Thymus (tissue), 14 donors: ENCODE measurements around the gene ALG14. TPM values are rescaled to one million over a fixed set of nuclear protein-coding genes. Genes with fewer than 3 reads are reported as not detected.

Experiments used
- DNase-seq, 9 donors: peaks; one replicate each; pipeline ENCODE4 v3.0.0-alpha.2; 2013; ENCODE audit warnings: low spot score in 9 of 9, low read depth in 6 of 9, missing footprints in 1 of 9
- H3K27ac ChIP-seq, 2 donors: one replicate each; pipeline ENCODE4 v1.5.1; 2013; ENCODE audit warnings: control low read depth in 1 of 2, low read depth in 1 of 2, low read length in 1 of 2, mild to moderate bottlenecking in 1 of 2, moderate library complexity in 1 of 2
- H3K27me3 ChIP-seq, 2 donors: one replicate each; pipeline ENCODE4 v1.5.1; 2013; ENCODE audit warnings: low read length in 1 of 2; ENCODE audit not compliant: control insufficient read depth in 2 of 2, insufficient read depth in 1 of 2
- H3K36me3 ChIP-seq, 2 donors: one replicate each; pipeline ENCODE4 v1.5.1; 2013; ENCODE audit warnings: low read length in 1 of 2, mild to moderate bottlenecking in 1 of 2, moderate library complexity in 1 of 2; ENCODE audit not compliant: control insufficient read depth in 2 of 2, insufficient read depth in 2 of 2
- H3K4me1 ChIP-seq, 2 donors: one replicate each; pipeline ENCODE4 v1.5.1; 2013; ENCODE audit warnings: low read length in 2 of 2; ENCODE audit not compliant: control insufficient read depth in 2 of 2, insufficient read depth in 2 of 2
- H3K4me3 ChIP-seq, 2 donors: one replicate each; pipeline ENCODE4 v1.5.1; 2013; ENCODE audit warnings: low read length in 2 of 2, control low read depth in 1 of 2, mild to moderate bottlenecking in 1 of 2
- H3K9me3 ChIP-seq, 2 donors: one replicate each; pipeline ENCODE4 v1.5.1; 2013; ENCODE audit warnings: low read length in 1 of 2, mild to moderate bottlenecking in 1 of 2; ENCODE audit not compliant: control insufficient read depth in 2 of 2, insufficient read depth in 1 of 2
- WGBS: extraction: QIAGEN DNeasy Blood & Tissue Kit; methylation state at CpG from one replicate; pipeline ENCODE4 v1.1.7; 2013; 5-methylcytosine and 5-hydroxymethylcytosine counted together
- long read RNA-seq, 10 donors: transcript quantifications; one replicate each; lab custom pipeline, GENCODE V29; 2026
- polyA plus RNA-seq: library from polyadenylated mRNA; stranded (reverse); fragments of 200-250 nt; gene quantifications from one replicate; pipeline ENCODE4 v1.2.3, GENCODE V29; 2013
- total RNA-seq: library from RNA; stranded (reverse); fragments of 120-200 nt; gene quantifications from one replicate; pipeline ENCODE4 v1.2.4, GENCODE V29; 2013
- donor health status: healthy.

Gene ALG14
- total RNA-seq (4.3 TPM), polyA plus RNA-seq (1.3 TPM)
- long read RNA-seq, donor 1, full-length matches to known transcripts = 2 of 2 reads
- long read RNA-seq, donor 1, partial matches to known transcripts = 0 of 2 reads
- long read RNA-seq, donor 1, other reads (novel, unspliced or antisense) = 0 of 2 reads
- long read RNA-seq, donor 2, full-length matches to known transcripts = 2 of 2 reads
- long read RNA-seq, donor 2, partial matches to known transcripts = 0 of 2 reads
- long read RNA-seq, donor 2, other reads (novel, unspliced or antisense) = 0 of 2 reads
- long read RNA-seq, donor 3, full-length matches to known transcripts = 10 of 10 reads
- long read RNA-seq, donor 3, partial matches to known transcripts = 0 of 10 reads
- long read RNA-seq, donor 3, other reads (novel, unspliced or antisense) = 0 of 10 reads
- long read RNA-seq, donor 4, full-length matches to known transcripts = 4 of 4 reads
- long read RNA-seq, donor 4, partial matches to known transcripts = 0 of 4 reads
- long read RNA-seq, donor 4, other reads (novel, unspliced or antisense) = 0 of 4 reads
- long read RNA-seq, donor 5, full-length matches to known transcripts = 18 of 18 reads
- long read RNA-seq, donor 5, partial matches to known transcripts = 0 of 18 reads
- long read RNA-seq, donor 5, other reads (novel, unspliced or antisense) = 0 of 18 reads
- long read RNA-seq, donor 6 = 0 reads
- long read RNA-seq, donor 7, full-length matches to known transcripts = 4 of 4 reads
- long read RNA-seq, donor 7, partial matches to known transcripts = 0 of 4 reads
- long read RNA-seq, donor 7, other reads (novel, unspliced or antisense) = 0 of 4 reads
- long read RNA-seq, donor 8, full-length matches to known transcripts = 4 of 4 reads
- long read RNA-seq, donor 8, partial matches to known transcripts = 0 of 4 reads
- long read RNA-seq, donor 8, other reads (novel, unspliced or antisense) = 0 of 4 reads
- long read RNA-seq, donor 9, full-length matches to known transcripts = 5 of 5 reads
- long read RNA-seq, donor 9, partial matches to known transcripts = 0 of 5 reads
- long read RNA-seq, donor 9, other reads (novel, unspliced or antisense) = 0 of 5 reads
- long read RNA-seq, donor 10, full-length matches to known transcripts = 7 of 7 reads
- long read RNA-seq, donor 10, partial matches to known transcripts = 0 of 7 reads
- long read RNA-seq, donor 10, other reads (novel, unspliced or antisense) = 0 of 7 reads

GRCh38 chr1:95072532-95073419 lies at the start of gene ALG14:
TSS of gene ALG14 (minus strand) at chr1:95072951. CDS start at chr1:95072898, 53 bp downstream.
- Histone ChIP-seq H3K4me1 (peaks cover 6% of the 10 kb centered on the region in 2 donors), H3K27me3 (peaks cover 0 to 2% of the 10 kb centered on the region in 2 donors), H3K27ac (peak within 1 kb of the TSS; percentile 79 to 93), H3K9me3 (no peaks in the 10 kb centered on the region), H3K4me3 (peak within 1 kb of the TSS; percentile 93 to 98), H3K36me3 (no peaks in the 10 kb centered on the region)
- peak; percentile 92 to 99 (median 96) for DNase-seq
- under 1% methylated on average over 53 of the region's 53 CpGs for WGBS

- Histone ChIP-seq H3K36me3 (no peaks in the 10 kb centered on the region), H3K27me3 (peaks cover 18 to 46% of the 10 kb centered on the region in 2 donors), H3K4me3 (no peak overlapping the region), H3K9me3 (no peaks in the 10 kb centered on the region), H3K4me1 (peaks cover 4 to 7% of the 10 kb centered on the region in 2 donors), H3K27ac (no peak overlapping the region)
- 93% methylated on average over 8 of the region's 8 CpGs for WGBS
- DNase-seq = no peak
Observed at GRCh38 chr1:95122151-95122697, 49.5 kb upstream of the ALG14 start.

- H3K4me3 ChIP-seq = no peak overlapping the region
- H3K4me1 ChIP-seq = peaks cover 9 to 11% of the 10 kb centered on the region in 2 donors
Observed at GRCh38 chr1:95119273-95119672, 46.5 kb upstream of the ALG14 start.

GRCh38 chr1:95118710-95119109 lies 46.0 kb upstream of the ALG14 start:
- Histone ChIP-seq H3K27me3 (peaks cover 30 to 71% of the 10 kb centered on the region in 2 donors), H3K9me3 (peaks cover 0 to 4% of the 10 kb centered on the region in 2 donors), H3K4me1 (peaks cover 9 to 11% of the 10 kb centered on the region in 2 donors), H3K36me3 (no peaks in the 10 kb centered on the region), H3K4me3 (no peak overlapping the region), H3K27ac (no peak overlapping the region)
- no peak for DNase-seq
- 92% methylated on average over 6 of the region's 6 CpGs for WGBS

More at GRCh38 chr1:95119273-95119672, 46.5 kb upstream of the ALG14 start:
- H3K9me3 ChIP-seq = peaks cover 0 to 4% of the 10 kb centered on the region in 2 donors
- H3K36me3 ChIP-seq = no peaks in the 10 kb centered on the region
- H3K27ac ChIP-seq = no peak overlapping the region
- peaks cover 30 to 71% of the 10 kb centered on the region in 2 donors for H3K27me3 ChIP-seq
- no peak for DNase-seq

GRCh38 chr1:95118067-95118499 lies 45.3 kb upstream of the ALG14 start:
- peaks cover 30 to 71% of the 10 kb centered on the region in 2 donors for H3K27me3 ChIP-seq
- H3K27ac ChIP-seq = no peak overlapping the region
- H3K36me3 ChIP-seq = no peaks in the 10 kb centered on the region
- WGBS = 30% methylated on average over 10 of the region's 10 CpGs
- peaks cover 0 to 4% of the 10 kb centered on the region in 2 donors for H3K9me3 ChIP-seq
- DNase-seq = peak in 2 of 9 donors; percentile 2 to 20
- peak overlapping the region in 1 of 2 donors; percentile 58 for H3K4me3 ChIP-seq
- H3K4me1 ChIP-seq = peaks cover 9 to 11% of the 10 kb centered on the region in 2 donors

GRCh38 chr1:95117207-95118066 lies 44.7 kb upstream of the ALG14 start, which contains the start of gene TLCD4:
TSS of gene TLCD4 (plus strand) at chr1:95117355. CDS start at chr1:95143902, 26,547 bp downstream.
- H3K9me3 ChIP-seq = peaks cover 0 to 4% of the 10 kb centered on the region in 2 donors
- H3K27ac ChIP-seq = peak within 1 kb of the TSS in 1 of 2 donors; percentile 40
- WGBS = under 1% methylated on average over 108 of the region's 108 CpGs
- no peaks in the 10 kb centered on the region for H3K36me3 ChIP-seq
- H3K4me3 ChIP-seq = peak within 1 kb of the TSS; percentile 29 to 58
- peaks cover 9 to 11% of the 10 kb centered on the region in 2 donors for H3K4me1 ChIP-seq
- peaks cover 30 to 68% of the 10 kb centered on the region in 2 donors for H3K27me3 ChIP-seq
- peak in 3 of 9 donors; percentile 9 to 23 (median 12) for DNase-seq

- 3% methylated on average over 17 of the region's 17 CpGs for WGBS
- H3K27ac ChIP-seq = peak overlapping the region in 1 of 2 donors; percentile 40
- peak overlapping the region; percentile 29 to 58 for H3K4me3 ChIP-seq
- DNase-seq = peak in 6 of 9 donors; percentile 3 to 55 (median 20)
- peaks cover 9 to 11% of the 10 kb centered on the region in 2 donors for H3K4me1 ChIP-seq
- H3K9me3 ChIP-seq = peaks cover 0 to 4% of the 10 kb centered on the region in 2 donors
- H3K27me3 ChIP-seq = peaks cover 30 to 62% of the 10 kb centered on the region in 2 donors
- no peaks in the 10 kb centered on the region for H3K36me3 ChIP-seq
Observed at GRCh38 chr1:95116580-95117206, 43.9 kb upstream of the ALG14 start.
